Motor neuron (in vitro differentiated cells): ENCODE results near the gene COLEC11. TPM values are rescaled to one million over a fixed set of nuclear protein-coding genes. Genes with fewer than 3 reads are reported as not detected.
A peak's percentile ranks its signal among the peaks of the same experiment; 100 is the strongest.
"Not testable (repeated sequence)": the region's sequence is repeated elsewhere in the genome, so short reads cannot be mapped to it uniquely, and the experiment has no call there.

Experiments
- ATAC-seq, 8 experiments: fragments of 200-7000 bp; cut with Tn5 transposase; replicated peaks in 6 of 8; 2 replicates each; pipeline ENCODE4 v1.8.0; 2021; ENCODE audit warnings: mild to moderate bottlenecking in 8 of 8, moderate library complexity in 8 of 8
- H3K27ac ChIP-seq, 2 donors: fragments of 250-450 bp; sonication (Bioruptor Pico); 2 replicates each; pipeline ENCODE4 v1.9.0; 2021; ENCODE audit warnings: antibody characterized with exemption in 2 of 2, mild to moderate bottlenecking in 2 of 2, moderate library complexity in 1 of 2
- H3K4me1 ChIP-seq, 2 donors: fragments of 250-450 bp; sonication (Bioruptor Pico); replicated peaks in 1 of 2; 2 replicates each; pipeline ENCODE4 v1.6.1; 2021; ENCODE audit warnings: antibody characterized with exemption in 2 of 2, mild to moderate bottlenecking in 2 of 2, moderate library complexity in 1 of 2
- H3K4me3 ChIP-seq, 5 donors: fragments of 250-450 bp; sonication (Bioruptor Pico); 2 replicates each; pipeline ENCODE4 v1.9.0; 2021; ENCODE audit warnings: antibody characterized with exemption in 5 of 5, mild to moderate bottlenecking in 5 of 5, moderate library complexity in 4 of 5
- WGBS, 10 experiments: fragments of 450-650 bp; shearing (Covaris generic); methylation state at CpG; one replicate each; pipeline ENCODE4 v1.0.0; 2022; 5-methylcytosine and 5-hydroxymethylcytosine counted together
- in situ Hi-C, 9 experiments: fragments of 400-800 bp; cut with MboI; loops; one replicate each; pipeline ENCODE4 v1.15.0; 2021; ENCODE audit warnings: low sequenced_read_pairs in 9 of 9, low pct_unique_long_range_greater_than_20kb in 2 of 9; ENCODE audit not compliant: unreplicated experiment in 9 of 9
- total RNA-seq, 8 experiments: library from RNA; unstranded; fragments of 300-600 nt; gene quantifications; 2 replicates each; pipeline versions ENCODE4 v1.2.3 to v1.2.4, GENCODE V29; 2022

Gene COLEC11
- total RNA-seq, 8 experiments from 2014 or later: 0.14 to 0.33 (median 0.21) TPM; not detected in 3

DNA sequence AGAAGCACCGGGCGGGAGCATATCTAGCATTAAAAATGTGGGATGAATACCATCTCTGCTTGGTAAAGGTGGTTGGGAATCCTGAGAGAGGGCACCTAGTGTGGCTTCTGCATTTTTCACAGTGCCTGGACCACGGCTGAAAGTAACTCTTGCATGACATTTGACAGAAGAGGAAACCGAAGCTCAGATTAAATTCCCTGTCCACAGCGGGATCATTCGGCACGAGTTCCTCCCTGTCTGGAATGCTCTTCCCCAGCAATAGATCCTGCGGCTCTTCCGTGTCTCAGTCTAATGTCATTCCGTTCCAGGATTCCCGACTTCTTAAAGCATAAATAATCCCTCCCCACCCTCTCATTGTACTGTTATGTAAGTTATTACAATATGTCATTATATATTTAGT, 20.8 kb upstream of the COLEC11 start:
- in situ Hi-C loops: no loop called here
- Histone ChIP-seq H3K4me3 (no peak overlapping the region), H3K27ac (no peak overlapping the region), H3K4me1 (peaks cover 18 to 28% of the 10 kb centered on the region in 2 donors)
- ATAC-seq: no peak
- WGBS, 10 experiments: 82 to 100% (median 94%) methylated on average over 3 to 11 of the region's 11 CpGs; no CpG with 5 or more reads in 3 of the 10 experiments

DNA sequence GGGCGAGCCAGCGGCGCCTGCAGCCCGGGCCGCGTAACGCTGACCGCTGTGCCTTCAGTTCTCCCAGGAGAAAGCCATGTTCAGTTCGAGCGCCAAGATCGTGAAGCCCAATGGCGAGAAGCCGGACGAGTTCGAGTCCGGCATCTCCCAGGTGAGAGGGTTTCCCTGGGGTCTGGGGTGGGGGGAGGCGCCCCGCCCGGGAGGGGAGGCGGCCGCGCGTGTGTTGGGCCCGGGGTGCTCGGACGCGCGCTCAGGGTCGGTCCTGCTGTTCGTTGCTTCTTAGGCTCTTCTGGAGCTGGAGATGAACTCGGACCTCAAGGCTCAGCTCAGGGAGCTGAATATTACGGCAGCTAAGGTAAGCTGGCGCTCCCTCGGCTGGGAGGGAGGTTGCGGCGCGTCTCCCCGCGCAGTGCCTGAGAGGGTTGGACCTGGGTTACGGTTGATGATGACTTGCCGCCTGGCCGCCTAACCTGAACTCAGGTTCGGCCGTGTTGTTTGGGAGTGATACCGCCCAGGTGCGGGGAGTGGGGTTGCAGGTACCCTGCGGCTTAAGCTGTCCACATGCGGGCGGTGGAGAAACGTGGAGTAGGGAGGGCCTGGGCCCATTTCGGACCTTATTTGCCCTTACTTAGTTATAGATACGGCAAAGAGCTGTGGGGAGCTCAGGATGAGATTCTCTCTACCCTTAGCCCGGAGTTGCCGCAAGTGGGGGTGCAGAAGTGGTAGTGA, 19.2 kb upstream of the COLEC11 start:
- peak in 5 of 8 experiments; percentile 17 to 34 (median 30) for ATAC-seq
- in situ Hi-C loops: no loop called here
- Histone ChIP-seq H3K4me3 (peak overlapping the region; percentile 47 to 90 (median 87)), H3K27ac (peak overlapping the region; percentile 74 to 90), H3K4me1 (peaks cover 18 to 28% of the 10 kb centered on the region in 2 donors)
- 0 to 20% (median 1%) methylated on average over 1 to 8 of the region's 54 CpGs; no CpG with 5 or more reads in 5 of the 10 experiments for WGBS, 10 experiments

DNA sequence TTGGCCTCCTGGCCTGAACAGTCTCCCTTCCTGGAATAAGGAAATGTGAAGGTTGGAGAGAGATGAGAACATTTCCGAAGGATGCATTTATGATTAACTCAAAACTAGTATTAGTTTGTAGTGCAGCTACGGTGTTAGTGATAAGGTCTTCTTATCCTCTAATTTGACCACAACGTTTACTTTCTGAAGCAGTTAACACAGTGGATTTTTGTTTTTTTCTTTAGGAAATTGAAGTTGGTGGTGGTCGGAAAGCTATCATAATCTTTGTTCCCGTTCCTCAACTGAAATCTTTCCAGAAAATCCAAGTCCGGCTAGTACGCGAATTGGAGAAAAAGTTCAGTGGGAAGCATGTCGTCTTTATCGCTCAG, 18.7 kb upstream of the COLEC11 start:
- ATAC-seq, in situ Hi-C loops, H3K27ac ChIP-seq: not testable (repeated sequence)
- Histone ChIP-seq H3K4me1 (peaks cover 18 to 28% of the 10 kb centered on the region in 2 donors), H3K4me3 (peak overlapping the region; percentile 47 to 90 (median 87))
- WGBS, 10 experiments: 30 to 92% (median 58%) methylated on average over 1 to 7 of the region's 10 CpGs; no CpG with 5 or more reads in 2 of the 10 experiments

DNA sequence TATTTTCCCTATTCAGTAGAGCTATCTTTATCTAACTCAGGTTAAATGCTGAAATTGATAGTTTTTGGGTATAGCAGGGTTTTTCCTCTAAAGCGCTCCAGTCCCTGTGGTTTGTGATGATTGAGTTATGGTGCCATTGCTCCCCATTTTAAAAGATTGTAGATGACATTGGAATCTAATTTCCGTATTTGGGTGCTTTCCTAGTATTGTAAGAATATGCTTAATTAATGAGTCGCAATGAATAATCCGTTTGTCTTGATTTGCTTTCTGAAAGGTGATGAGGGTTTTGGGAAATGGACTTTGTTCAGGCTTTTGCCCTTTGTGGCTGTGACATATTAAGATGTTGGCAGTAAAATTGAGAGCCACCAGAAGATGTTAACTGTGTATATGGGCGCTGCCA, 15.9 kb upstream of the COLEC11 start:
- H3K4me3 ChIP-seq: no peak overlapping the region
- WGBS, 10 experiments: 43 to 100% (median 89%) methylated on average over 1 to 5 of the region's 5 CpGs; no CpG with 5 or more reads in 1 of the 10 experiments
- H3K27ac ChIP-seq: no peak overlapping the region
- in situ Hi-C loops: no loop called here
- no peak for ATAC-seq
- H3K4me1 ChIP-seq: peaks cover 18 to 28% of the 10 kb centered on the region in 2 donors

DNA sequence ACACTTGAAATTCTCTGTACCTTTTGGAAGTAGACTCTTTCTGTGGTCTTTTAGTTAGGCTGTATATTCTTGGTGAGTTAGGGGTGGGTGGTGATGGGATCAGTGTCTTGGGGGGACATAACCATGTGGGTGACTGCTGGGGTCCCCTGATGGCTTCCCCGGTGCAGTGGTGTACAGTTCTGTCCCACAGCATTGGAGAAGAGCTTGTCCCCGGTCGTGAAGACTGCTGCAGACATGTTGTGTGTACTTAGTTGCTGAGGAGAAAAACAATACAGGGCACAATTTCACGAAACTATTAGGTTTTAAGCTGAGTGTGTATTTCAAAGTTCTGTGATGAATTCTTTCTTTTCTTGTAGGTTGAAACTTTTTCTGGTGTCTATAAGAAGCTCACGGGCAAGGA, 14.5 kb upstream of the COLEC11 start:
- Histone ChIP-seq H3K4me1 (peaks cover 14 to 28% of the 10 kb centered on the region in 2 donors), H3K4me3 (no peak overlapping the region), H3K27ac (no peak overlapping the region)
- in situ Hi-C loops: no loop called here
- 90 to 100% (median 95%) methylated on average over 1 to 5 of the region's 5 CpGs; no CpG with 5 or more reads in 4 of the 10 experiments for WGBS, 10 experiments
- no peak for ATAC-seq

DNA sequence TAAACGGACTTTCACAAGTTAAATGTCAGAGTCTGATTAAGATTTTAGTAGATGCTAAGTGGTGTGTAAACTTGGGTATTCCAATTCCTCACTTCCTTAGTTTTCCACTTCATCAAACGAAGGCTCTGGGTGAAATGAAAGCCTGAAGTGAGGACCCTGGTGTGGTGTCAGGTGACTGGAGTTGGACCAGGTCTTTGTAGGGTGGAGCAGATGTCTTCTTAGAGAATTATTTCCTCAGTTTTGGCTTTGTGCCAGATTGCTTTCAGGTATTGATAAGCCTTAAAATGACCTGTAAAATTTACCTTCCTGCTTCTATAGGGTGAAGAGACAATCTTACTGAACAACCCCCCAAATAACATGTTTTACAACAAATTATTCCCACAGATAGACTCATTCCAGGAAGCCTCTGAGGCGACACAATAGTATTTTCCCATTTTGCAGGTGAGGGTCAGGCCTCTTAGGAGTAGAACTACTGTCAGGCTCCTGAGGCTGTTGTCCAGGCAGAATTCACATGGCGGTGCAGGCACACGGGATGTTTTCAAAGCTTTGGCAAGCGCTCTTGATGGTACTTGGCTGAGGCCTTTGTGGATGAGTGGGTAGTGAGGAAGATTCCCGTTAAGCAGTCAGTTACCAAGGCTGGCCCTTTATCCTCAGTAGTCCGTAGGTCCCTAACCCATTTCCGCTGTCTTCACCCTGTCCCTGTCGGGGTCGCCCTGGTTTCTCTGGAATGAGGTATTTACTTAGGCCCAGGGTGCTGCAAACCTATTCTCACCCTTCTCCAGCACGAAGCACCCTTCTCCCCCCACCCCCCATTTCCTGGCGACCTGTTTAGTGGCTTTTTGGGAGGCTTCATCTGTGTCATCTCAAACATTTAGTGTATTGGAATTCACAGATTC, 13.3 kb upstream of the COLEC11 start:
- ATAC-seq: no peak
- H3K4me3 ChIP-seq: no peak overlapping the region
- H3K4me1 ChIP-seq: peaks cover 11 to 22% of the 10 kb centered on the region in 2 donors
- in situ Hi-C loops: no loop called here
- WGBS, 10 experiments: 50 to 100% (median 89%) methylated on average over 1 to 10 of the region's 13 CpGs; no CpG with 5 or more reads in 1 of the 10 experiments
- H3K27ac ChIP-seq: no peak overlapping the region

DNA sequence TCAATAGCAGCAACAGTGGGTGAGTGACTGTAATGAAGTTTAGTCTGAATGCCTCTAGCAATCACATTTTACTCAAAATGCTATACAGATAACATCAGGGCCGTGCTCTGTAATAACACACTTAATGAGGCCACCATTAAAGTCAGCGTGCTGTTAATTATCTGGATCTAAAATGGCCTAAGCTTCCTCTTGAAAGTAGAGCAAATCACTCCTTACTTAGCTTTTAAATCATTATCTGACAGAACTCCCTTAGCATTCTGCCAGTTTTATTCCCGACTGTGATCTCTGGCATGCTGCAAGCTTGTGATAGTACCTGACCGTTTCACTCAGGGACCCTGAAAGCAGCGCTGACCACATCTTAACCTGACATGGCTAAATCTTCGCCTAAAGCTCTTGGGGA, 10.8 kb upstream of the COLEC11 start:
- peaks cover 0 to under 1% of the 10 kb centered on the region in 2 donors for H3K4me1 ChIP-seq
- in situ Hi-C loops: no loop called here
- no peak overlapping the region for H3K4me3 ChIP-seq
- no peak for ATAC-seq
- no peak overlapping the region for H3K27ac ChIP-seq
- 61 to 100% (median 90%) methylated on average over 2 to 6 of the region's 6 CpGs for WGBS, 10 experiments

DNA sequence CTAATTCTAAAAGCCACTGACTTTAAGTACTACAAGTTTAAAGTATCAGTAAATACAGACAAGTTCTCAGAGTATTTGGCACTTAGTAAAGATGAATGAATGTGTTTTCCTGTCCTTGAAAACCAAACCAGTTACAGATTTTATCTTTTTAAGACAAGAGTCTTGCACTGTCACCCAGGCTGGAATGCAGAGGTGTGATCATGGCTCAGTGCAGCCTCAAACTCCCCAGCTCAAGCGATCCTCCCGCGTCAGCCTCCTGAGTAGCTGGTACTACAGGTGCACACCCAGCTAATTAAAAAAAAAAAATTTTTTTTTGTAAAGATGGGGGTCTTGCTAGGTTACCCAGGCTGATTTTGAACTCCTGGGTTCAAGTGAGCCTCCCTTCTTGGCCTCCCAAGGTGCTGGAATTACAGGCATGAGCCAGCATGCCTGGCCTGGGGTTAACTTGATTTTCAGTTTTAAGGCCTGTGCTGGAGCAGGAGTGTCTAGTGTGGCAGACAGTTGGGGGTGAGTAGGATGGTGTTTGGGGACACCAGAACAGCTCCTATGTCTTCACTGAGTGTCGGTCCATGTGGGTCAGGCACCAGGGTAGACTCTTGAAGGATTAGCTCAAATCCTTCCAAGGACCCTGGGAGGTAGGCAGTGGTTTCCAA, 10.2 kb upstream of the COLEC11 start:
- H3K4me1 ChIP-seq: no peaks in the 10 kb centered on the region
- WGBS, 10 experiments: 100% methylated on average over 1 of the region's 4 CpGs; no CpG with 5 or more reads in 7 of the 10 experiments
- no peak overlapping the region for H3K27ac ChIP-seq
- no peak overlapping the region for H3K4me3 ChIP-seq
- in situ Hi-C loops: no loop called here
- peak in 1 of 8 experiments; percentile 16 for ATAC-seq

DNA sequence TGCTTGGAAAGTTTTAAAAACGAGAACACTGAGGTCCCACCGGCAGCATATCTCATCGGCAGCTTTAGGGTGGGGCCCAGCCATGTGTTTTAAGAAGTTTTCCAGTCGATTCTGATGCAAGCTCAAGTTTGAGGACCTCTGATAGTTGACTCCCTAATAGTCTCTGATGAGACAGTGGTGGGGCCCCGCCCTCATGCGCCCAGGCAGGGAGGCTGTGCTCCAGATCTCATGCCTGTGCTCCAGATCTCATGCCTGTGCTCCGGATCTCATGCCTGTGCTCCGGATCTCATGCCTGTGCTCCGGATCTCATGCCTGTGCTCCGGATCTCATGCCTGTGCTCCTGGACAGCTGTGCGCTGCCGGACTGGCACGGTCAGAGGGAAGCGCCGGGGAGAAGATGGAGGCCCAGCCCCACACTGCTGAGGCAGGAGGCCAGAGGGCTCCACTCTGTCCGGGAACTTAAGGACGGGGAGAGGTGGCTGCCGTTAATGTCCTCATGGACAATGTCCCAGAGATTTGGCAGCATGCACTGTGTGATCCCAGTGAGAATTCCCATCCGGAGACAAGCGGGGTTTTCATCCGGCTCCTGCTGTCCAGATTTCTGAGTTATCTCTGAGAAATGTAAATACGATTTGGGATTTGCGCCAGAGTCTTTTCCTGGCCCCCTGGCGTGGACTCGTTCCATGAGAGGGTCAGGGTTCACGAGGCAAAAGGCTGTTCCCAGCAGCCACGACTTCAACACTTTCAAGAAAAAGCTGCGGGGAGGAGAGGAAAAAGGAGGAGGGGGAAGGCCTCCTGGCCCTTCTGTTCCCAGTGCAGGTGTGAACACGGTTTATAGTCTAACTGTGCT, 9.4 kb upstream of the COLEC11 start:
- peak in 3 of 8 experiments; percentile 29 to 74 (median 69) for ATAC-seq
- Histone ChIP-seq H3K27ac (no peak overlapping the region), H3K4me3 (no peak overlapping the region), H3K4me1 (no peaks in the 10 kb centered on the region)
- in situ Hi-C loops: no loop called here
- 71 to 89% (median 84%) methylated on average over 2 to 19 of the region's 29 CpGs; no CpG with 5 or more reads in 2 of the 10 experiments for WGBS, 10 experiments

DNA sequence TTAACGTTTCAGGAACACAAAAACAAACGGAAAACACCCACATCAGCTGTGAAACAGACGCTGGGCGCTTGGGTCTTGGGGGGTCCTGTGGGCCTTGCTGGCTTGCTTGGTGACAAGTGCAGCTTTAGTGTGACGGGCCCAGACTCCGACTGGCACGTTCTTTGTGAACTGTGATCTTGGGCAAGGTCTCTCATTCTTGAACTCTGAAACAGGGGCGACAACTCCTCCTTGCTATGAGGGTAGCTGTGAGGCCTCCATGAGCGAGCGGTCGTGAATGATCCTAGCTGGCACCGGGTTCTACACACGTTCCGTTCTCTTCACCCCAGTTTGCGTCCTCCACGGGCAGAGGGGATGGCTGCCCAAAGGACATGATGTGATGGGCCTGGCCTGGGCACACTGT, 8.7 kb upstream of the COLEC11 start:
- no peaks in the 10 kb centered on the region for H3K4me1 ChIP-seq
- H3K4me3 ChIP-seq: no peak overlapping the region
- in situ Hi-C loops: no loop called here
- WGBS, 10 experiments: 80 to 100% (median 92%) methylated on average over 2 to 11 of the region's 16 CpGs; no CpG with 5 or more reads in 4 of the 10 experiments
- ATAC-seq: no peak
- no peak overlapping the region for H3K27ac ChIP-seq

DNA sequence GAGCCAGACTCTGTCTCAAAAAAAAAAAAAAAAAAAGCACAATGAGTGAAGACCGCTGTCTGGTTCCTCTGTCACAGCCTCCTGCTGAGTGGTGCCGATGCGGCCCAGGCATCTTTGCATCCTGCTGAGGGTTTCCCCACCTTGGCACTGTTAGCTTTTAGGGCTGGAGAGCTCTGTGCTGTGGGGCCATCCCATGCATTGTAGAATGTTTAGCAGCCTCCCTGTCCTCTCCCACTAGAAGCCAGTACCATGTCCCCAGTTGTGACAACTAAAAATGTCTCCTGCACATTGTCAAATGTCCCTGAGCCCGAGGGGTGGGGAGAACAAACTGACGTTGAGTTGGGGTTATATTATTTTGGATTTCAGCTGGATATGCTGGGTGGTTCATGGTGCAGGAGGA, 7.9 kb upstream of the COLEC11 start:
- H3K4me1 ChIP-seq: no peaks in the 10 kb centered on the region
- ATAC-seq: no peak
- H3K4me3 ChIP-seq: no peak overlapping the region
- in situ Hi-C loops: no loop called here
- H3K27ac ChIP-seq: no peak overlapping the region
- 60 to 100% (median 89%) methylated on average over 1 to 2 of the region's 5 CpGs; no CpG with 5 or more reads in 4 of the 10 experiments for WGBS, 10 experiments

DNA sequence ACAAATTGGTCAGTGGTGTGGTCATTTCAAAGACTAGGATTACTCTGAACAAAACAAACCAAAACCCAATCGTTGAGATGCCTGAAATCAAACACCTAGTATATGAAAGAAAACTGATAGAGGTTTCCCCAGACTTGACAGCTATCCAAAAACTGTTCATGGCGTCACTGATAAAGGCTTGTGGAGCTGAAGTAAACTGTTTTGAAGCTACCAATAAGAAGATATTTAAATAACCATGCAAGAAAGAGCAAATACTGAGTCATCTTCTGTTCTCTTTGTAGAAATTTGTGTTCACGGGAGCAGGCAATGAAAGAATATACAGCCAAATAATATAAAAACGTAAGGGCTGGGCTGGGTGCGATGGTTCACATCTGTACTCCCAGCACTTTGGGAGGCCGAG, 7.5 kb upstream of the COLEC11 start:
- no peak for ATAC-seq
- no peaks in the 10 kb centered on the region for H3K4me1 ChIP-seq
- in situ Hi-C loops: no loop called here

More for the DNA sequence above, 7.5 kb upstream of the COLEC11 start:
- no peak overlapping the region for H3K27ac ChIP-seq
- 62 to 100% (median 90%) methylated on average over 1 to 6 of the region's 6 CpGs; no CpG with 5 or more reads in 1 of the 10 experiments for WGBS, 10 experiments
- no peak overlapping the region for H3K4me3 ChIP-seq
